Upper lobe of right lung (tissue), 1 donor: ENCODE data around the gene KIF16B. TPM values are rescaled to one million over a fixed set of nuclear protein-coding genes. Genes with fewer than 3 reads are reported as not detected.
"Not testable (repeated sequence)": the region's sequence is repeated elsewhere in the genome, so short reads cannot be mapped to it uniquely, and the experiment has no call there.

Experiments
- ATAC-seq: fragments of 200-7000 bp; cut with Tn5 transposase; one replicate; pipeline ENCODE4 v1.9.1; 2020; ENCODE audit warnings: mild to moderate bottlenecking, moderate library complexity
- DNase-seq: peaks from one replicate; pipeline ENCODE4 v3.0.0-alpha.2; 2020
- H3K27ac ChIP-seq: fragments of 200-600 bp; one replicate; pipeline ENCODE4 v1.8.0; 2022
- H3K27me3 ChIP-seq: fragments of 200-600 bp; one replicate; pipeline ENCODE4 v1.8.0; 2022; ENCODE audit warnings: mild to moderate bottlenecking
- H3K36me3 ChIP-seq: fragments of 200-600 bp; one replicate; pipeline ENCODE4 v1.8.0; 2022
- H3K4me1 ChIP-seq: fragments of 200-600 bp; one replicate; pipeline ENCODE4 v1.8.0; 2022
- H3K4me3 ChIP-seq: fragments of 200-600 bp; one replicate; pipeline ENCODE4 v1.8.0; 2022; ENCODE audit warnings: mild to moderate bottlenecking
- H3K9me3 ChIP-seq: fragments of 200-600 bp; one replicate; pipeline ENCODE4 v1.8.0; 2022
- CTCF ChIP-seq: fragments of 200-600 bp; IDR thresholded peaks from one replicate; pipeline ENCODE4 v1.8.0; 2022; ENCODE audit warnings: antibody characterized with exemption
- intact Hi-C: fragments of 100-400 bp; cut with DNase I; formaldehyde crosslinking; loops from one replicate; pipeline ENCODE4 v1.11.0; 2022
- total RNA-seq: library from RNA; stranded (reverse); fragmentation: NEBNext Ultra II Directional; extraction: Animal tissue kit (Norgen Biotek cat#: 25700); gene quantifications from one replicate; pipeline ENCODE4 v1.2.1, GENCODE V29; 2021
- donor health status: DM: no; HTN: yes; CAD: no; lungs with severe emphysema.

KIF16B gene
- total RNA-seq, 1 donor from 2014 or later: 21.6 TPM

GRCh38 chr20:16262594-16262993 lies 310.7 kb downstream of the KIF16B start:
- DNase-seq (no peak), ATAC-seq (no peak)
- Histone ChIP-seq H3K4me3 (no peak overlapping the region), H3K4me1 (peaks cover 4% of the 10 kb centered on the region), H3K27me3 (no peaks in the 10 kb centered on the region), H3K27ac (no peak overlapping the region), H3K9me3 (no peaks in the 10 kb centered on the region), H3K36me3 (no peaks in the 10 kb centered on the region)
- no peak for TF ChIP-seq CTCF
- intact Hi-C loops: no loop called here

GRCh38 chr20:16261733-16262273 lies 311.4 kb downstream of the KIF16B start:
- Histone ChIP-seq H3K4me1 (peaks cover 4% of the 10 kb centered on the region), H3K27ac (no peak overlapping the region), H3K4me3 (no peak overlapping the region), H3K36me3 (no peaks in the 10 kb centered on the region), H3K9me3 (no peaks in the 10 kb centered on the region), H3K27me3 (no peaks in the 10 kb centered on the region)
- TF ChIP-seq CTCF: no peak
- ATAC-seq (no peak), DNase-seq (no peak)
- intact Hi-C loops: no loop called here

- Histone ChIP-seq H3K27ac (no peak overlapping the region), H3K9me3 (no peaks in the 10 kb centered on the region), H3K4me3 (no peak overlapping the region), H3K27me3 (no peaks in the 10 kb centered on the region), H3K36me3 (no peaks in the 10 kb centered on the region), H3K4me1 (peaks cover 4% of the 10 kb centered on the region)
- no peak for ATAC-seq
- no peak for TF ChIP-seq CTCF
- intact Hi-C loops: no loop called here
- no peak for DNase-seq
Measured at GRCh38 chr20:16260911-16261310, 312.3 kb downstream of the KIF16B start.

GRCh38 chr20:16260133-16260532 lies 313.1 kb downstream of the KIF16B start:
- DNase-seq, H3K27me3 ChIP-seq, intact Hi-C loops, H3K9me3 ChIP-seq, ATAC-seq, H3K4me3 ChIP-seq, H3K36me3 ChIP-seq, H3K4me1 ChIP-seq, H3K27ac ChIP-seq: not testable (repeated sequence)

- ATAC-seq: no peak
- H3K27ac ChIP-seq: no peak overlapping the region
- peaks cover 4% of the 10 kb centered on the region for H3K4me1 ChIP-seq
- H3K27me3 ChIP-seq: no peaks in the 10 kb centered on the region
- no peak for DNase-seq
- no peaks in the 10 kb centered on the region for H3K36me3 ChIP-seq
- intact Hi-C loops: no loop called here
- TF ChIP-seq CTCF: no peak
- no peak overlapping the region for H3K4me3 ChIP-seq
- no peaks in the 10 kb centered on the region for H3K9me3 ChIP-seq
Measured at GRCh38 chr20:16258766-16259165, 314.5 kb downstream of the KIF16B start.

- H3K9me3 ChIP-seq: no peaks in the 10 kb centered on the region
- H3K36me3 ChIP-seq: no peaks in the 10 kb centered on the region
- intact Hi-C loops: no loop called here
- ATAC-seq: no peak
- peaks cover 4% of the 10 kb centered on the region for H3K4me1 ChIP-seq
- no peak for DNase-seq
- H3K27me3 ChIP-seq: no peaks in the 10 kb centered on the region
- H3K4me3 ChIP-seq: no peak overlapping the region
- no peak for TF ChIP-seq CTCF
- no peak overlapping the region for H3K27ac ChIP-seq
Measured at GRCh38 chr20:16257813-16258430, 315.3 kb downstream of the KIF16B start.
